Measurements from ENCODE around the gene KLK15. TPM values are rescaled to one million over a fixed set of nuclear protein-coding genes. Genes with fewer than 3 reads are reported as not detected.

KLK15 gene
- total RNA-seq, 1 donor = not detected

- H3K9me3 ChIP-seq (ENCODE audit: low read depth, low read length) = no peaks in the 10 kb centered on the region
- no peak overlapping the region for H3K4me3 ChIP-seq (ENCODE audit: low read length)
- peaks cover 6% of the 10 kb centered on the region for H3K4me1 ChIP-seq (ENCODE audit: insufficient read depth, low read length)
- no peaks in the 10 kb centered on the region for H3K27me3 ChIP-seq (ENCODE audit: insufficient read depth, low read length)
These were observed 35.4 kb downstream of the KLK15 start for GRCh38 chr19:50797781-50798658.

GRCh38 chr19:50797429-50797780, 36.0 kb downstream of the KLK15 start:
- Histone ChIP-seq H3K4me3 (ENCODE audit: low read length) (no peak overlapping the region), H3K27me3 (ENCODE audit: insufficient read depth, low read length) (no peaks in the 10 kb centered on the region), H3K4me1 (ENCODE audit: insufficient read depth, low read length) (peaks cover under 1% of the 10 kb centered on the region), H3K9me3 (ENCODE audit: low read depth, low read length) (no peaks in the 10 kb centered on the region)

GRCh38 chr19:50796634-50797428, 36.5 kb downstream of the KLK15 start:
- no peak overlapping the region for H3K4me3 ChIP-seq (ENCODE audit: low read length)

GRCh38 chr19:50796128-50796633, 37.2 kb downstream of the KLK15 start:
- no peaks in the 10 kb centered on the region for H3K4me1 ChIP-seq (ENCODE audit: insufficient read depth, low read length)
- no peaks in the 10 kb centered on the region for H3K27me3 ChIP-seq (ENCODE audit: insufficient read depth, low read length)
- no peaks in the 10 kb centered on the region for H3K9me3 ChIP-seq (ENCODE audit: low read depth, low read length)
- H3K4me3 ChIP-seq (ENCODE audit: low read length) = no peak overlapping the region

More at GRCh38 chr19:50796634-50797428, 36.5 kb downstream of the KLK15 start:
- Histone ChIP-seq H3K27me3 (ENCODE audit: insufficient read depth, low read length) (no peaks in the 10 kb centered on the region), H3K4me1 (ENCODE audit: insufficient read depth, low read length) (no peaks in the 10 kb centered on the region), H3K9me3 (ENCODE audit: low read depth, low read length) (no peaks in the 10 kb centered on the region)

GRCh38 chr19:50795664-50796073, 37.7 kb downstream of the KLK15 start:
- H3K27me3 ChIP-seq (ENCODE audit: insufficient read depth, low read length) = no peaks in the 10 kb centered on the region
- H3K9me3 ChIP-seq (ENCODE audit: low read depth, low read length) = no peaks in the 10 kb centered on the region
- no peak overlapping the region for H3K4me3 ChIP-seq (ENCODE audit: low read length)
- H3K4me1 ChIP-seq (ENCODE audit: insufficient read depth, low read length) = no peaks in the 10 kb centered on the region

GRCh38 chr19:50794876-50795663, 38.3 kb downstream of the KLK15 start:
- Histone ChIP-seq H3K27me3 (ENCODE audit: insufficient read depth, low read length) (no peaks in the 10 kb centered on the region), H3K4me3 (ENCODE audit: low read length) (no peak overlapping the region), H3K9me3 (ENCODE audit: low read depth, low read length) (no peaks in the 10 kb centered on the region), H3K4me1 (ENCODE audit: insufficient read depth, low read length) (no peaks in the 10 kb centered on the region)

GRCh38 chr19:50794074-50794875, 39.1 kb downstream of the KLK15 start:
- Histone ChIP-seq H3K4me1 (ENCODE audit: insufficient read depth, low read length) (no peaks in the 10 kb centered on the region), H3K27me3 (ENCODE audit: insufficient read depth, low read length) (no peaks in the 10 kb centered on the region), H3K4me3 (ENCODE audit: low read length) (no peak overlapping the region), H3K9me3 (ENCODE audit: low read depth, low read length) (no peaks in the 10 kb centered on the region)

- no peaks in the 10 kb centered on the region for H3K4me1 ChIP-seq (ENCODE audit: insufficient read depth, low read length)
- H3K27me3 ChIP-seq (ENCODE audit: insufficient read depth, low read length) = no peaks in the 10 kb centered on the region
- no peaks in the 10 kb centered on the region for H3K9me3 ChIP-seq (ENCODE audit: low read depth, low read length)
- no peak overlapping the region for H3K4me3 ChIP-seq (ENCODE audit: low read length)
These were observed 39.8 kb downstream of the KLK15 start for GRCh38 chr19:50793558-50794065.

GRCh38 chr19:50792272-50793250, 40.8 kb downstream of the KLK15 start:
- no peaks in the 10 kb centered on the region for H3K27me3 ChIP-seq (ENCODE audit: insufficient read depth, low read length)
- no peaks in the 10 kb centered on the region for H3K4me1 ChIP-seq (ENCODE audit: insufficient read depth, low read length)
- H3K9me3 ChIP-seq (ENCODE audit: low read depth, low read length) = no peaks in the 10 kb centered on the region
- no peak overlapping the region for H3K4me3 ChIP-seq (ENCODE audit: low read length)

- H3K27me3 ChIP-seq (ENCODE audit: insufficient read depth, low read length) = no peaks in the 10 kb centered on the region
- H3K4me1 ChIP-seq (ENCODE audit: insufficient read depth, low read length) = no peaks in the 10 kb centered on the region
- no peak overlapping the region for H3K4me3 ChIP-seq (ENCODE audit: low read length)
- H3K9me3 ChIP-seq (ENCODE audit: low read depth, low read length) = no peaks in the 10 kb centered on the region
These were observed 41.6 kb downstream of the KLK15 start for GRCh38 chr19:50791594-50792271.

GRCh38 chr19:50790922-50791467, 42.4 kb downstream of the KLK15 start:
- Histone ChIP-seq H3K4me1 (ENCODE audit: insufficient read depth, low read length) (no peaks in the 10 kb centered on the region), H3K4me3 (ENCODE audit: low read length) (no peak overlapping the region), H3K9me3 (ENCODE audit: low read depth, low read length) (no peaks in the 10 kb centered on the region), H3K27me3 (ENCODE audit: insufficient read depth, low read length) (no peaks in the 10 kb centered on the region)

- Histone ChIP-seq H3K9me3 (ENCODE audit: low read depth, low read length) (no peaks in the 10 kb centered on the region), H3K4me3 (ENCODE audit: low read length) (no peak within 1 kb of the TSS), H3K4me1 (ENCODE audit: insufficient read depth, low read length) (no peaks in the 10 kb centered on the region), H3K27me3 (ENCODE audit: insufficient read depth, low read length) (no peaks in the 10 kb centered on the region)
These were observed 43.0 kb downstream of the KLK15 start, which contains the start of gene ACP4 for GRCh38 chr19:50790396-50790795. TSS of gene ACP4 (plus strand) at chr19:50790415. CDS start at chr19:50790415, 0 bp downstream.
